Neural cell (in vitro differentiated cells): ENCODE results near the gene FHAD1. TPM values are rescaled to one million over a fixed set of nuclear protein-coding genes. Genes with fewer than 3 reads are reported as not detected.

Experiments used
- H2AFZ ChIP-seq: fragments of 200-600, 300-800 bp; sonication (generic), shearing (Covaris generic); 2 replicates; pipeline ENCODE4 v1.6.0; 2014; ENCODE audit warnings: low read depth, mild to moderate bottlenecking, antibody characterized with exemption, low read length, moderate library complexity
- H3F3A ChIP-seq: fragments of 200-600 bp; shearing (Covaris generic); 2 replicates; pipeline ENCODE4 v1.6.1; 2016; ENCODE audit warnings: mild to moderate bottlenecking, moderate library complexity, mixed read lengths, antibody characterized with exemption, low read length; ENCODE audit not compliant: insufficient read depth, poor library complexity, severe bottlenecking
- H3K27ac ChIP-seq: fragments of 200-600, 300-800 bp; sonication (generic), shearing (Covaris generic); 2 replicates; pipeline ENCODE4 v1.5.1; 2014; ENCODE audit warnings: mild to moderate bottlenecking, low read length, moderate library complexity
- H3K27me3 ChIP-seq: fragments of 300-800, 200-600 bp; sonication (generic), shearing (Covaris generic); 2 replicates; pipeline ENCODE4 v1.6.0; 2014; ENCODE audit warnings: mild to moderate bottlenecking, low read depth, low read length, moderate library complexity; ENCODE audit not compliant: insufficient read depth
- H3K36me3 ChIP-seq: fragments of 300-800, 200-600 bp; sonication (generic), shearing (Covaris generic); 2 replicates; pipeline ENCODE4 v1.5.1; 2014; ENCODE audit warnings: mild to moderate bottlenecking, antibody characterized with exemption, low read length, moderate library complexity; ENCODE audit not compliant: insufficient read depth
- H3K4me2 ChIP-seq: fragments of 300-800, 200-600 bp; sonication (generic), shearing (Covaris generic); 2 replicates; pipeline ENCODE4 v1.6.0; 2014; ENCODE audit warnings: mild to moderate bottlenecking, low read length
- H3K4me3 ChIP-seq: fragments of 300-800, 200-600 bp; sonication (generic), shearing (Covaris generic); 2 replicates; pipeline ENCODE4 v1.5.1; 2014; ENCODE audit warnings: mild to moderate bottlenecking, low read length, moderate library complexity
- H3K79me2 ChIP-seq: fragments of 200-600 bp; shearing (Covaris generic); replicated peaks from 2 replicates; pipeline ENCODE4 v1.6.0; 2014; ENCODE audit warnings: mild to moderate bottlenecking, low read length, moderate library complexity; ENCODE audit not compliant: insufficient read depth
- H3K9ac ChIP-seq: fragments of 300-800, 200-600 bp; sonication (generic), shearing (Covaris generic); 2 replicates; pipeline ENCODE4 v1.6.1; 2016; ENCODE audit warnings: mild to moderate bottlenecking, low read length, mixed read lengths
- H3K9me2 ChIP-seq: fragments of 200-600 bp; shearing (Covaris generic); 2 replicates; pipeline ENCODE4 v1.6.1; 2016; ENCODE audit warnings: mild to moderate bottlenecking, low read length, mixed read lengths; ENCODE audit not compliant: insufficient read depth
- H3K9me3 ChIP-seq: fragments of 200-600, 300-800 bp; sonication (generic), shearing (Covaris generic); 2 replicates; pipeline ENCODE4 v1.6.1; 2016; ENCODE audit warnings: mild to moderate bottlenecking, mixed run types, low read length, moderate library complexity, mixed read lengths
- H4K20me1 ChIP-seq: fragments of 200-600 bp; shearing (Covaris generic); 2 replicates; pipeline ENCODE4 v1.6.1; 2016; ENCODE audit warnings: mild to moderate bottlenecking, mixed run types; ENCODE audit not compliant: insufficient read depth
- EP300 ChIP-seq: fragments of 450-650 bp; conservative IDR thresholded peaks from 2 replicates; pipeline ENCODE4 v1.6.1; 2014; ENCODE audit warnings: antibody characterized with exemption, mild to moderate bottlenecking, moderate library complexity; ENCODE audit not compliant: poor library complexity, severe bottlenecking
- EZH2 ChIP-seq: fragments of 200-600, 300-800 bp; shearing (Covaris generic), sonication (generic); IDR thresholded peaks from 2 replicates; pipeline ENCODE4 v1.6.1; 2014; ENCODE audit warnings: antibody characterized with exemption, low read length, borderline replicate concordance, mild to moderate bottlenecking; ENCODE audit not compliant: insufficient read depth, poor library complexity, severe bottlenecking
- SMC3 ChIP-seq: fragments of 450-650 bp; conservative IDR thresholded peaks from 2 replicates; pipeline ENCODE4 v1.6.1; 2014; ENCODE audit warnings: antibody characterized with exemption, mild to moderate bottlenecking, moderate library complexity; ENCODE audit not compliant: poor library complexity
- polyA plus RNA-seq: library from polyadenylated mRNA; depleted of rRNA; stranded (reverse); fragments of >200 nt; gene quantifications from 2 replicates; pipeline ENCODE4 v1.2.3, GENCODE V29; 2014
- TF ChIP-seq, protein P1 (sequence below): IDR thresholded peaks from 2 replicates; pipeline ENCODE4 v1.6.1; 2012; ENCODE audit warnings: borderline replicate concordance

FHAD1 gene
- polyA plus RNA-seq, 1 donor from 2014 or later: 0.46 TPM

DNA sequence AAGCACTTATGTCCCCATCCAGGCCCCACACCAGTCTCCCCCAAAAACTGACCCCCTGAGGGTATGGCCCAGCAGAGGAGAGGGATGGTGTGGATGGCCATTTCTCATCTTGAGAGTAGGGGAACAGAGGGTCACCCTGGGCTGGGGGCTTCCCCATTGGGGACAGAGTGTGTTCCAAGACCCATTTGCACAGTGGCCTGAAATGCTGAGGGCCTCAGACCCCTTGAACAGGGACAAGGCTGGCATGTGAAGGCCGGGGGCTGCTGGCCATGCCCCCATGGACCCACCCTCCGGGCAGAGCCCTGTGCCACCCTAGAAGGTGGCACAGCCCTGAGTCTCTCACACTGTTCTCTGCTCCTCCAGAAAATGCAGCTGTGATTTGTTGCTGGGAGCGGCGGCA is 199.2 kb downstream of the FHAD1 start:
- Histone ChIP-seq H3K9ac (no peak overlapping the region), H3K27ac (no peak overlapping the region), H3K79me2 (no peaks in the 10 kb centered on the region), H3K4me3 (no peak overlapping the region), H3K9me3 (no peaks in the 10 kb centered on the region), H3K27me3 (no peaks in the 10 kb centered on the region), H3K36me3 (no peaks in the 10 kb centered on the region), H3F3A (no peaks in the 10 kb centered on the region), H4K20me1 (no peaks in the 10 kb centered on the region), H2AFZ (no peak overlapping the region), H3K9me2 (no peaks in the 10 kb centered on the region), H3K4me2 (no peak overlapping the region)
- TF ChIP-seq, protein P1, sequence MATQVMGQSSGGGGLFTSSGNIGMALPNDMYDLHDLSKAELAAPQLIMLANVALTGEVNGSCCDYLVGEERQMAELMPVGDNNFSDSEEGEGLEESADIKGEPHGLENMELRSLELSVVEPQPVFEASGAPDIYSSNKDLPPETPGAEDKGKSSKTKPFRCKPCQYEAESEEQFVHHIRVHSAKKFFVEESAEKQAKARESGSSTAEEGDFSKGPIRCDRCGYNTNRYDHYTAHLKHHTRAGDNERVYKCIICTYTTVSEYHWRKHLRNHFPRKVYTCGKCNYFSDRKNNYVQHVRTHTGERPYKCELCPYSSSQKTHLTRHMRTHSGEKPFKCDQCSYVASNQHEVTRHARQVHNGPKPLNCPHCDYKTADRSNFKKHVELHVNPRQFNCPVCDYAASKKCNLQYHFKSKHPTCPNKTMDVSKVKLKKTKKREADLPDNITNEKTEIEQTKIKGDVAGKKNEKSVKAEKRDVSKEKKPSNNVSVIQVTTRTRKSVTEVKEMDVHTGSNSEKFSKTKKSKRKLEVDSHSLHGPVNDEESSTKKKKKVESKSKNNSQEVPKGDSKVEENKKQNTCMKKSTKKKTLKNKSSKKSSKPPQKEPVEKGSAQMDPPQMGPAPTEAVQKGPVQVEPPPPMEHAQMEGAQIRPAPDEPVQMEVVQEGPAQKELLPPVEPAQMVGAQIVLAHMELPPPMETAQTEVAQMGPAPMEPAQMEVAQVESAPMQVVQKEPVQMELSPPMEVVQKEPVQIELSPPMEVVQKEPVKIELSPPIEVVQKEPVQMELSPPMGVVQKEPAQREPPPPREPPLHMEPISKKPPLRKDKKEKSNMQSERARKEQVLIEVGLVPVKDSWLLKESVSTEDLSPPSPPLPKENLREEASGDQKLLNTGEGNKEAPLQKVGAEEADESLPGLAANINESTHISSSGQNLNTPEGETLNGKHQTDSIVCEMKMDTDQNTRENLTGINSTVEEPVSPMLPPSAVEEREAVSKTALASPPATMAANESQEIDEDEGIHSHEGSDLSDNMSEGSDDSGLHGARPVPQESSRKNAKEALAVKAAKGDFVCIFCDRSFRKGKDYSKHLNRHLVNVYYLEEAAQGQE: no peak
- TF ChIP-seq SMC3 (no peak), EP300 (no peak), EZH2 (no peak)

Other genes with a start within 250 kb of the FHAD1 start
- gene TMEM51, start 93.5 kb upstream of the FHAD1 start, polyA plus RNA-seq: 0.76 and 1.7 TPM in 2 replicates
- 10.3 and 13.8 TPM in 2 replicates for gene EFHD2, start 162.7 kb downstream of the FHAD1 start, polyA plus RNA-seq
- not detected in 2 replicates for gene CTRC, start 191.2 kb downstream of the FHAD1 start, polyA plus RNA-seq
- gene CELA2A, start 209.5 kb downstream of the FHAD1 start, polyA plus RNA-seq: not detected in 2 replicates
- gene CELA2B, start 228.9 kb downstream of the FHAD1 start, polyA plus RNA-seq: not detected in 2 replicates